GM21737 (cell line): ENCODE data around the gene TRAPPC11.

Source experiments
- ATAC-seq: cut with Tn5 transposase; IDR thresholded peaks from one replicate; pipeline ENCODE4 v1.9.1; 2021; ENCODE audit warnings: mild to moderate bottlenecking, moderate library complexity; ENCODE audit not compliant: unreplicated experiment

Gene TRAPPC11

DNA sequence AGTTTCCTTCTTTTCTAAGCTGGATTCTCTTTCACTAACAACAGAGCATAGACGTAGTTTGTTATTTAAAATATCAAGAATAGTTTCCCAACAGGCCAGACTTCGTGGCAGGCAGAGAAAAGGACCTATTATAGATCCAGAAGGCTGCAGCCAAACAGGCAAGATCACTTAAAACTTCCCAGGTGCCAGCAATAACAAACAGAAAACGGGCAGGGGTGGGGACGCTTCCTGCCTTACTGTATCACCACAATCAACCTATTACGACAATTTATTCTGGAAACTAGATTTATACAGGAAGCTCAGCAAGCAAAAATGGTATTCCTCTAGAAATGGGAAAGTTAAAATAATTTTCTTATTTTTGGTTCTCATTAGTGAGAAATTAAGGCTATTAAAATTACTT lies 22.2 kb upstream of the TRAPPC11 start:
- no peak for ATAC-seq

DNA sequence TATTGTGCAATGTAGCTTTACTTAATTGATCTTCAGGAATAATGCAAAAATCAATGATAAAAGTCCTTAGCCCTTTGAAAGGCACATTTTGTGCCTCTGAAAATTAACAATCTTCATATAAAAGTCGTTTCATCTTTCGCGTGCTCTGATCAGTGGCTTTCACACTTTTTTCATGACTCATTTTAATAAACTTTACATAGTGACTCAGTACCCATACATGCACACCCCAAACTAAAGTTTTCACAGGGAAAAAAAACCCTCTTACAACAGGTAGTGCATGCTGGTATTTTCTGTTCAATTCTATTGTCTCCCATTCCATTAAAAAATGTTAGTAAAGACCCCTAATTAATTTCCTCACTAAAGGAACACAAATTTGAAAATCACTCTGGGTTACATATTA lies 21.6 kb upstream of the TRAPPC11 start:
- ATAC-seq, result no peak

DNA sequence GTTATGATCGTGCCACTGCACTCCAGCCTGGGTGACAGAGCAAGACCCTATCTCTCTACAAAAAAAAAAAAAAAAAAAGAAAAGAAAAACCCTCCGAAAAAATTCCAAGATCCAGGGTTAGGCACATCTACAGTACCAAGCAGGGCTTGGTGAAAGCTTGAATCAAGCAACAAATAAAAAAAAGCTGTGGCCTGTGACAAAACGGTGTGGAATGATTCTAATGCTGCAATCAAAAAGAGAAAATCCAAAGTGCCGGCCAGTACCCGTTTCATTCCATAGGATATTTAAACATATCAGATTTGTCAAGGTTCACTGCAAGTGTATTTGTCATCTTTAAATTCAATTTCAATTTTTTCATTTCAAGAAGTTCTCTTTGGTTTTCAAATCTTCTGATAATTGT lies 20.7 kb upstream of the TRAPPC11 start:
- ATAC-seq, result no peak

GRCh38 chr4:183639291-183639690 lies 19.8 kb upstream of the TRAPPC11 start:
- no peak for ATAC-seq

- no peak for ATAC-seq
Measured at GRCh38 chr4:183645326-183645725, 13.8 kb upstream of the TRAPPC11 start.

GRCh38 chr4:183657564-183657963 lies 1.5 kb upstream of the TRAPPC11 start:
- no peak for ATAC-seq

DNA sequence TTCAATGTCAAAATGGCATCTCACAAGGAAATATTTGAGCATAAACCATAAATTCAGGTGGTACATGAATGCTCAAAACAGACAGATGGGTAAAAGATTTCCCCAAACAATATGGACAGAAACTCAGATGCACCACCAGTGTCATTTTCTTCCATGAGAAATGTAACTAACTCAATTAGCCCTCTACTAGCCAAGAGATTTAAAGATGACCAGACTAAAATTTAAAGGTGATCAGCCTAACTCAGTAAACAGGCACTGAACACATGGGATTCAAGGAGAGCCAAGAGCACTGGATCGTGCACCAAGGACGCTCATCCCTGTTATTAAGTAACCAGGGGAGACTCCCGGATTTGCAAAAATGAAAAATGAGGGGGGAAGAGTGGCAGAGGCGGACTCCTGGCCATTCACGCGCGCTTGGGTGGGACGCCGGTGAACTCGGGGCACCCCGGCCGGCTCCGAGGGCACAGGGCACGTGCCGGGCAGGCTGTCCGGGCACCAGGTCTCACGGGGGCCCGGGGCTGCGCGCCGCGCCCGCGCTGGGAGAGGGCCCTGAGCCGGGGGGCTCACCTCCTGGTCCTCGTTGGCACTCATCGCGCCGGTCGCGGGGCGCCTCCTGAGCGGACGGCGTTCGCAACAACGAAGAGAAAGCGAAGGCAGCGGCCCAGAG lies 598 bp upstream of the TRAPPC11 start:
- peak; percentile 33 for ATAC-seq

DNA sequence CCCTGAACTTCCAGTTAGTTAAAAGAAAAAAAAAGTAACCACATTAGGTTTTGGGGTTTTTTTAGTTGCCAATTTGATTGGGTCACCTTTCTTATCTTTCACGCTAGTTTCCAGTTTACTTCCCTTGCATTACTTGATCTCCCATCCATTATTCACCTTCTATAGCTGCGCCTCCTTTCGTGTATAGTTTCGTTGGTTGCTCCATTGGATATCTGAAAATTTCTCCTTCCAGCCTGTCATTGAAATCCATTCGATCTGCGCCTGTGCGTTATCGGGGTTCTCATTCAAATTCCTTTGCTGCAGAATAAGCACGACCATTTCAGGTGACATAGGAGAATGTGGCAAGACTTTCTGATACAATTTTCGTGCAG lies 764 bp downstream of the TRAPPC11 start:
- ATAC-seq, result no peak

- no peak for ATAC-seq
Measured at GRCh38 chr4:183666088-183666487, 7.0 kb downstream of the TRAPPC11 start.

DNA sequence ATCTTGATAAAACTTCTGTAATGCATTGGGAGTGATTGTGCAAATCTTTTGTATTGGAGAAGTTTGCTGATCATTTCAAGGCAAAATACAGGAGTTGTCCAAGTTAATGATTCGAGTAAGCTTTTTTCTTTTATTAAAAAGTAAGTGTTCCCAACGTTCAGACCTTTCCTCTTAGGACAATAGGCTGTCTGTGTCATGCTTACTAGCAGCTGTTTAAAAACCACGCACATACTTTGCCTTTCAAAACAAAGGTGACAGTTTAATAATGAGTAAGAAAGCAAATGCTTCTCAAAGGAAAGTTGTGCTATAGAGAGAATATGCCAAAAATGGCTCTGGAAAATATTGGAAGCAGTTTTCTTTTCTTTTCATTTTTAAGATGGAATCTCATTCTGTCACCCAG lies 11.2 kb downstream of the TRAPPC11 start:
- ATAC-seq, result no peak

- ATAC-seq, result no peak
Measured at GRCh38 chr4:183670960-183671555, 12.0 kb downstream of the TRAPPC11 start.

GRCh38 chr4:183674153-183674552 lies 15.1 kb downstream of the TRAPPC11 start:
- no peak for ATAC-seq

DNA sequence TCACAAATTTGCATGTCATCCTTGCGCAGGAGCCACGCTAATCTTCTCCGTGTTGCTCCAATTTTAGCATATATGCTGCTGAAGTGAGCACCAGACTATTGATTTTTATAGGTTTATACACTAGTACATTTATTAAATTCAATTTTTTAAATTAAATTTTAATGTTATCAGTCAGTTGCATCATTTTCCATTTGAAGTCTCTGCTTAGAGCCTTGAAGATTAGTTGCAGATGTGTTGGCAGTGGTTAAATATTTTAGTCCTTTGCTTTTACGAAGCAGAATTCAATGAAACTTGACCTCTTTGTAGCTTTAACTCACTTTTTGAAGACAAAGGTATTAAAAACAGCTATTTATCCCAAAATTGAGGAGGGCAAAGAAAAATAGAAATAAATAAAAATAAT lies 16.5 kb downstream of the TRAPPC11 start:
- ATAC-seq, result no peak

DNA sequence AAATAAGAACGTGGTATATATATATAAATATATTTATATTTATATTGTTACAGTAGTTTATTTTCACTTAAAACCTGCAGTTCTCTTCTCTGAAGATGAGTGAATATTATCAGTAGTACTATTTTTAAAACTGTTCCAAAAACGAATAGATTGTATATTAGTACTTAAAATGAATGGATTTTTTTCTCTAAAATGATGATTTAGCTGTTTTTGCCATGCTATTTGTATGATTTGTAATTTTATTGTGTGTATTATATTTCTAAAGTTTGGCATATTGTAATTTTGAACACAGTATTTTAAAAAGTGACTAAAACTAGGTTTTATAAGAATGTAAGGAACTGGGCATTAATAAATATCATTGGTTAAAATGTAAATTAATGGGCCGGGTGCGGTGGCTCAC lies 22.0 kb downstream of the TRAPPC11 start:
- ATAC-seq, result no peak

DNA sequence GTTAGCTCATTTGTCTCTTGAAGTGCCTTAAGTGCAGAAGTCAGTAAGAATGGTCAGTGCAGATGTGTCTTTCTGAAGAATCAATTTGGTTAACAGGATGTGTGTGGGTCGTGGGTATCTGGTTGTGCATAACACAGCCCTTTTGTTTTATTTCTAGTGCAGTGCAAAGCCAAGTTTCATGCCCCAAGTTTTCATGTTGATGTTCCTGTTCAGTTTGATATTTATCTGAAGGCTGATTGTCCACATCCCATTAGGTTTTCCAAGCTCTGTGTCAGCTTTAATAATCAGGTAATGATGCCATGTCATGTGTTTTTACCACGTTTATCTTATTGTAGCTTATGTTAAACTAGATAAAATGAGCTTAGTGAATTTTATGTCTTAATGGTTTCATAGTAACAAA lies 27.4 kb downstream of the TRAPPC11 start:
- no peak for ATAC-seq

DNA sequence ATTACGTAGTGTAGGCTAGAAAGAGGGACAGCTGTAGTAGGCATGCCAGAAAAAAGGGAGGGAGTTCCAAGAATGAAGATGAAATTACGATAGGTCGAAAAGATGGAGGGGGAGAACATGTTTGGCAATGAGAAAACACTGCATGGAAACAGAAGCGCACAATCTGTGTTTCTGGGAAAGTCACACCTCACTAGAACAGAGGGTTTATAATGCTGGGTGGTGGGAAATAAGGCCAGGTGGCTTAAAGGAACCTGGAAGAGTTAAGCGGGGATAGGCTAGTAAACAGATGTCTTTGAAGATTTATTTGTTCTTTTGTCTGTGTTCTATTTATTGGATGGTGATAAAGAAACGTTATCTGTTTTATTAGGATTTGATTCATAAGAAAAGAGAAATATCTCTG lies 29.1 kb downstream of the TRAPPC11 start:
- no peak for ATAC-seq

DNA sequence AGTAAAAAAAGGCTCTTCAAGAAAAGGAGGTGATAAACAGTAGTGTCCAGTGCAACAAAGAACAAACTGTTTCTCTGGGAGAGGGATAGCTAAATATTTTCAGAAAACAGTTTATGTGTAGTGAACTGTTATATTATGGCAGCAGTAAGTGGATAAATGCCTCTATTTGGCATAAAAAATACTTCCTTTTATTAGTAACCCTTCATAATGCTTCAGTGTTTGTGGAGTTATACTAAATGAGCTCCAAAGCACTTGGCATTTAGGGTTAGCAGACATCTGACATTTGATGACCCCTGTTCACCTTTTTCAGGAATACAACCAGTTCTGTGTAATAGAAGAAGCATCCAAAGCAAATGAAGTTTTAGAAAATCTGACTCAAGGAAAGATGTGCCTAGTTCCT lies 31.9 kb downstream of the TRAPPC11 start:
- ATAC-seq, result no peak

DNA sequence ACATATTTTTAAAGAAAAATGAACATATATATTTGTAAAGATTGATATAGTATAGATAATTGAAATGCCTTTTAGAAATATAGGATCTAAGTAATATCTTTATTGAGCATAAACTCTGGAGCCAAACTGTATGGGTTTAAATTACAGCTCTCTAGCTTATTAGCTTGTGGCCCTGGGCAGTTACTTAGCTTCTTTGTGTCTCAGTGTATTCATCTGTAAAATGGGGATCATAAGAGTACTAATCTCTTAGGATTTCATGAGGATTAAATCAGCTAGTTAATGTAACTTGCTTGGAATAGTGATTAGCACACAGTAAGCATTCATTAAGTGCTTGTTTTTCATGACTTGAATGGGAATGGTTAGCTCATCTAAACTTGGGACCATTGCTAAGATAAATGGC lies 32.8 kb downstream of the TRAPPC11 start:
- no peak for ATAC-seq

- ATAC-seq, result no peak
Measured at GRCh38 chr4:183698909-183699308, 39.8 kb downstream of the TRAPPC11 start.

DNA sequence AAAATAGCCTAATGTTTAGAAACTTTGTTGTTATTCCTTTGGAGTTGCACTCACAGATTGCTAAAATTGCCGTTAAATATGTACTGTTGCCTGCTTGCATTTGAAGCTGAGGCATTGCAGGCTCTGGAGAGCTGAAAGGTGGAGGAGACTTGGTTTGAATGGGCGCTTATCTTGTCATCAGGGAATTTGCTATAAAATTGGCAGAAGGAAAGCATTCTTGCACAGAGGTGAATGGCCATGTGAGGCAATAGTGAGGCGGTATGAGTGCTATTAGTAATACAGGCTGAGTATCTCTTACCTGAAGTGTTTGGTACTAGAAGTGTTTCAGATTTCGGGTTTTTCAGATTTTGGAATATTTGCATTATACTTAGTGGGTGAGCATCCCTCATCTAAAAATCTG lies 41.3 kb downstream of the TRAPPC11 start:
- no peak for ATAC-seq

- no peak for ATAC-seq
Measured at GRCh38 chr4:183702492-183702891, 43.4 kb downstream of the TRAPPC11 start.

GRCh38 chr4:183714626-183715025 lies 55.5 kb downstream of the TRAPPC11 start:
- no peak for ATAC-seq

GRCh38 chr4:183716302-183716701 lies 57.2 kb downstream of the TRAPPC11 start:
- ATAC-seq, result no peak
